DMS 273 (cell line): ENCODE results near the gene PTPRM.

Experiments used
- DNase-seq: peaks from one replicate; lab custom pipeline; 2025; ENCODE audit not compliant: unreplicated experiment; lab: John Stamatoyannopoulos, UW

Gene PTPRM

GRCh38 chr18:8197499-8197898 lies 630.4 kb downstream of the PTPRM start:
- no peak for DNase-seq

DNA sequence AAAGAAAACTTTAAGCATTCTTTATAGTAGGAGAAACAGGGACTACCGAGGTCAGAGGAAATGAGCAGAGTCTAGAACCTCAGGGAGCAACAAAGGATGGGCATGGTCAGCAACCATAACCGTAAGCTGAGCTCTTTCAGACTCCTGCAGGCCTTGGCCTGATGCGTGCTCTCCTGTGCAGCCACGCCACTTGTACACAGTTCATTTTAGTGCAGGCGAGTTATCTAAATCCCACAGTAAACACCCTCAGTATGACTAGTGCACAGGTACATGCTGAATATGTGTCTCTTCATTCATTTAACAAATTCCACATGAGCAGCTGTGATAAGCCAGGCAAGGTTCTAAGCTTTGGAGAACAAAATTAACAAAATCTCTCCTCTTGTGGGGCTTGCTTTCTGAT lies 640.9 kb downstream of the PTPRM start:
- no peak for DNase-seq

DNA sequence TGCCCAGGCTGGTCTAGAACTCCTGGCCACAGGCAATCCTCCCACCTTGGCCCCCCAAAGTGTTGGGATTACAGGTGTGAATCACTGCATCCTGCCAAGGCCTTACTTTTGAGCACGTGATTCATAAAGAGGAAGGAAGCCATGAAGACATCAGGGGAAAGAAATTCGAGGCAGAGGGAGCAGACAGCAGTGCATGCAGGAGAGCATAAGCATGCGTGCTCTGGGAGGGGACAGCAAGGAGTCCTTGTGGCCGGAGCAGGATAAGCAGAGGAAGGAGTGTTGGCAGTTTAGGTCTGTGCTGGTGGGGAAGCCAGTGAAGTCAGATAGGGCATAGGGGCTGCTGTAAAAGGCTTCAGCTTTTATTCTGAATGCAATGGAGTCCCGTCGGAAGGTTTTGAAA lies 641.6 kb downstream of the PTPRM start:
- no peak for DNase-seq

DNA sequence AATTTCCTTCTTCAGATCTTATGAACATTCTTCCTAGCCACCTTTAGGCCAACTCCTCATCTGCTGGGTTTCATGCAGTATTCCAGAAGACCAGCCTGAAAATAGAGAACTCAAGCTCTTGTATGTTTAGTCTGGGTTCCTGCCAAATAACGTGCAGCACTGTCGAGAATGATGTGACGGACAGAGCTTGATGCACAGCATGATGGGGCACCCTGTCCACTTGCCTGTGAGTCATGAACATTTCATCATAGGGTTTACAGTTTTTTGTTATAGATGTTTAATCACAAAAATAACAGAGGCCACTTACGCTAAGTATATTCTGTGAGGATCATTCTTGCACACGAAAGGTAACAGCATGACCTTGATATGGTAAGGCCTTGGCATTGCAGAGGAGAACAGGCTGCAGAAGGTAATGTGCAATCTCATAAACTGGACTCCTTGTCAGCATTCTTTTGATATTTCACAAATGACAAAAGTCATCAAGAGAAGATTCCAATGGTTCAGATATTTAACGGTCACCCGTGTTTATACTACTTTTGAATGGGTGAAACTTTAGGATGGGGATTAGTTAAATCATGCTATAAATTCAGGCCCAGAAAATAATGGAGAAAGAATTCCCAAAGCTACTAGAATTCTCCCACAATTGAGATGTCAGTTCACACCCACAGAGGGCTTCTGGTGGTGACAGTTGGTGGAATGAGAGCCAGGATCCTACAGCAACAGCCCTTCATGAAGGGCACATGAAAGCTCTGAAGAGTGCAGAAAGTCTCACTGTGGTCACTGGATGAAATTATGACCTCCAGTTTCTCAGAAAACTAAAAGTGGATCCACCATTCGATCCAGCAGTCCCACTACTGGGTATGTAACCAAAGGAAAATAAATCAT lies 646.0 kb downstream of the PTPRM start:
- no peak for DNase-seq

DNA sequence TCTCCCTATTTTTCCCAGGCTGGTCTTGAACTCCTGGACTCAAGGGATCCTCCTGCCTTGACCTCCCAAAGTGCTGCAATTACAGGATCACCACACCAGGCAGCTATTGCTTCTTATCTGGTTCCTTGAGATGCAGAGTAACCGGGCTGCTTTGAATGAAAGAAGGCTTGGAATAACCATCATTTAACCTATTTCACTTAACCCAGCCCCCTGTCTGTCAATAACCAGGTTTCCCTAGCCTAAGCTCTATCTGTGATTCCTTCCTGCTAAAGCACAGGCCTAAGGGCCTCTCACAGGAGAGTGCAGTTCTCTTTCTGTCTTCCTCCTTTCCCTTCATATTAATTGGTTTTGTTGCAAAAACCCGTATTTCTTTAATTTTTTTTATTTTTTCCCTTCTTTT lies 648.6 kb downstream of the PTPRM start:
- DNase-seq, result no peak

DNA sequence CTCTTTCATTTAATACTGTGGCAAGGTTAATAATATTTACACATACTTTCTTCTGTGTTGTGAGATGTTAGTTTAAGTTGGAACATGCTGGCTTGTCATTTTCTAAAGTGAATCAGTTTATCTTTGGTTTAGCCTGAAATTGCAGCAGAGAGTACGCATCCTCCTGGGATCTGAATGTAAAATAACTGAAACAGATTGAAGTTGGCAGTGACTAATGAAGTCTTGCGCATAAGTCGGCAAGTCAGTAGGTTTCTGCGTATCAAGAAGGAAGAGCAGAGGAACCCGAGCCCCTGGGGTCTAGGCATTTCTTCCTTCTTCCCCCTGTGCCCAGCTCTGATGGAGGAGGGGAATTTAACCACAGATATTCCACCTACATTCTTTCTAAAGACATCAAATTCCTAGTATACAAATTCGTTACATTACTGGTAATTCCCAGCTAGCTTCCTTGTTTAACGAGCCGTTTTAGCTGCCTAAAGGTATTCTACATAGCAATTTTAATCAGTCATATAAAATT lies 650.0 kb downstream of the PTPRM start:
- no peak for DNase-seq

DNA sequence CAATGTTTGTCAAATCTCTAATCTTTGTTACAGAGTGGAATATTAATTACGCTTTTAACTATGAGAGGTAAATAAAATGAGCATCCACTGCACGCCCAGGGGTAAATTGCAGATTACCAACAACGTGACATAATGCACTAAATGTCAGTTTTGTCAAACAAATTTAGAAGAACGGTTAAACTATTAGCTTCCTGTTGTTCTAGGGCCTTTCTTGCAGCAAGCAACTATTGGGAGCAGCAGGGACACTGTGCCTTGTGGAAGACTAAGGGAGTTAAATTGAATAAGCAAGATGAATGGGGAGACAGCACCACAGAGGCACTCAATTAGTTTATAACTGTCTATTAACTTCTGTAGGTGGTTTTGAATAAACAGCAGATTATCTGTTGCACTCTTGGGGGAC lies 651.1 kb downstream of the PTPRM start:
- no peak for DNase-seq

GRCh38 chr18:8221452-8221851 lies 654.3 kb downstream of the PTPRM start:
- no peak for DNase-seq

- DNase-seq, result no peak
These were observed 657.5 kb downstream of the PTPRM start for GRCh38 chr18:8224576-8224975.

- DNase-seq, result no peak
These were observed 661.9 kb downstream of the PTPRM start for GRCh38 chr18:8229040-8229439.

DNA sequence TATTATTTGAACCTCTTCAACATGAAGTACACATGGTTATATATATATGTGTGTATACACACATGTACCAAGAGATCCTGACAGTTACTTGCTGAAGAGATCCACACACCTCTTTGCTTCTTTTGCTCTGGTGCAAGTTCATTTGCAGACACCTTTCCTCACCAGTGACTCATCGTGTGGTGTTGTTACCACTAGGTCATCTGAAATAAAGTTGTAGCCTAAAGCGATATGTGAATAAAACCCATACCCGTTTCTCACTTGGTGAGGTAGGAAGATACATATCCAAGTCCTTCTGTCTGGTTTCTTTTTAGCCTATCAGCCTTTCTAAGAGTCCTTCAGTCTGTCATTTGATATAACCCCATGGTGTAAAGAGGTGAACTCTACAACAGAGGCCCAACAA lies 662.7 kb downstream of the PTPRM start:
- DNase-seq, result no peak

GRCh38 chr18:8231316-8231715 lies 664.2 kb downstream of the PTPRM start:
- DNase-seq, result no peak

- no peak for DNase-seq
These were observed 665.7 kb downstream of the PTPRM start for GRCh38 chr18:8232791-8233190.

DNA sequence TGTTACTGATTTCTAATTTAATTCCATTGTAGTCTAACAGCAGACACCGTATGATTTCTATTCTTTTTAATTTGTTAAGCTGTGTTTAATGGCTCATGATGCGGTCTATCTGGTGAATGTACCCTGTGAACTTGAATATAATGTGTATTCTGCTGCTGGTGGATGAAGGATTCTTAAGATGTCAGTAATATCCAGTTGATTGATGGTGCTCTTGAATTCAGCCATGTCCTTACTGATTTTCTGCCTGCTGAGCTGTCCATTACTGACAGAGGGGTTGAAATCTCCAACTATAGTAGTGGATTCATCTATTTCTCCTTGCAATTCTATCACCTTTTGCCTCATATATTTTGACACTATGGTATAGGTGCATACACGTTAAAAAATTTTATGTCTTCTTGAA lies 668.8 kb downstream of the PTPRM start:
- no peak for DNase-seq

DNA sequence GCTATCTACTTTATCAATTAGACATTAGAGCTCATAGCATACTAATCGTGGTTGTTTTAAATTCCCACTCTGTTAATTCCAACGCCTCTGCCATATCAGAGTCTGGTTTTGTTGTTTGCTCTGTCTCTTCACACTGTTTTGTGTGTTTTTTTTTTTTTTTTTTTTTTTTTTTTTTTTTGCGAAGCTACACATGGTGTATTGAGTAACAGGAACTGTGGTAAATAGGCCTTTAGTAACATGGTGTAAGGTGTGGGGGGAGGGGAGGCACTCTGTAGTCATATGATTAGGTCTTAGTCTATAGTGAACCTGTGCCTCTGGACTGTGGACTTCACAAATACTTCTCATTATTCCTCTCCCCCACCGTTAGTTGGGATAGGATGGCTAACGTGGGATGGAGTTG lies 671.4 kb downstream of the PTPRM start:
- no peak for DNase-seq

- DNase-seq, result no peak
These were observed 674.6 kb downstream of the PTPRM start for GRCh38 chr18:8241731-8242130.

DNA sequence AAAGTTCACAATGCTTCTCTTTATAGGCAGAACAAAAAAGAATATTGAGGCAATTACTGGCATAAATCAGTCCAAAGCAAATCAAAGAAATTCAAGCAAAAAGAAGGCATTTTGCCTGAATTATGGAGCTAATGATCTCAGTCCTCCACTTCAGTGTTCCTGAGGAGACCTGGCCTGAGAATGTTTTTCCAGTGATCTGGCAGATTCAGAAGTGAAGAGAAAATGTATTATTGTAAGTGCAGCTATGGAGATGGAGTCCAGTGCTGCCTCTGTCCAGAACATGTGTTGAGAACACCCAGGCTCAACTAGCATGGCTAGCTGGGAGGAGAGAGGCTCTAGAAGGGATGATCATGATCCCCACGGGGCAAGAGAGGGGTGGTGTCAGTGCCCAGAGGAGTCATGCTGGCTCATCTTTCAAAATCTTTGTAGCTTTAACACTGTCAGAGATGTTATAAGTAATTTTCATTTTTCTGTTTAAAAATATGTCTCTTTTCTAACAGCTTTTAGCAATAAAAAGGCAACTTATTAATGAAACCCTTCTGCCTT lies 675.1 kb downstream of the PTPRM start:
- no peak for DNase-seq

GRCh38 chr18:8247700-8248099 lies 680.6 kb downstream of the PTPRM start:
- DNase-seq, result no peak

GRCh38 chr18:8248576-8248975 lies 681.5 kb downstream of the PTPRM start:
- DNase-seq, result no peak

GRCh38 chr18:8249811-8250210 lies 682.7 kb downstream of the PTPRM start:
- DNase-seq, result no peak

DNA sequence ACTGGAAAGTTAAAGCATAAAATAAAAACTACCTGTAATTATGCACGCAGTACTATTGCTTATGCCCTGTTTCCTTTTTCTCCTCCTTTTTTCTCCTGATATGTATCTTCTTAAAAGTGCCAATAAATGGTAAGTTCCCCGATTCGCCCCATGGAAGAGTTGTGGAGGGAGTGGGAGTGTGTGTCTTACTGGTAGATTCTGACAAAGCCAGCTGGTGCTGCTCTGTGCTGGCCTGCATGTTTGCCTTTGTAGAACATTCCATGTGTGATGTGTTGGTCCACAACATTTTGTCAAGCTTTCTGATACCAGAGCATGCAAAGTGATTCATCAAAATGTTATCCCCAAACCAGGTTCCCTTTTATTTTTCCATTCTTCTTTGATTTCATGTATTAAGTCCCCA lies 685.3 kb downstream of the PTPRM start:
- DNase-seq, result no peak

DNA sequence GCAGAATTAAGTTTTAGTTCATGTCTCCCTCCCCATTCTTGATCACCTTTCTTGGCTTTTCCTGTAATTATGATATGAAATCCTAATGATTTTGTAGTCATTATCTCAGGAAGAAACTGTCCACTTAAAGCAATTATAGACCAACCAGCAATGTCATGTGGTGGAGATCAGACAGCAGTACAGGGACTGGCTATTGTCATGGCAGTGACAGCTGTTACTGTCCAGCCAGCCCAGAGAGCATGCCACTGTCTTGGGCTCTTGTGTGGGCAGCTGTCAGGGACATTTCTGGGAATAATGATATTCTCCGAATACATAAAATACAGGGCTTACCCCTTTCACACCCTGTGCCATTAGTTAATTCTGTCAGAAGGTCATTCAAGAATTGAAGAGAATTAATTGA lies 686.8 kb downstream of the PTPRM start:
- no peak for DNase-seq

- DNase-seq, result no peak
These were observed 687.5 kb downstream of the PTPRM start for GRCh38 chr18:8254654-8255053.
